Measurements from ENCODE around the gene NFIB. TPM values are rescaled to one million over a fixed set of nuclear protein-coding genes. Genes with fewer than 3 reads are reported as not detected.

The NFIB gene
- total and polyA plus RNA-seq, 2 donors from 2014 or later, result 15.6 to 112 TPM

DNA sequence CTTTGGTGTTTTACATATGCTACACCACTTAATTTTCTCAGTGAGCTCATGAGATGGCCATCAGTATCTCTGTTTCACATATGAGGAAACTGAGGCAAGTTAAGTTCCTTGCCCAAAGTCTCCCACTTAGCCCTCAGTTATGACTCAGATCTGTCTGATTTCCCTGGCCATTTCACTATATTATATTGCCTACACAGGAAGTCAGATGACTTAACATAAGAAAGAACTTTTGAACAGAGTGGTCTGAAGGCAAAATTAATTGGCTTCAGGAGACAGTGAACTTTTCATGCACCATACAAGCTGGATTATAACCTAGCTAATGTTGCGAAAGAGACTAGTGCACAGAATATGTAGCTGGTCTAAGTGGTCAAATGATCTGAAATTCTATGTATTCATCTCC lies 221.6 kb downstream of the NFIB start:
- peaks cover 0 to 4% (median 0%) of the 10 kb centered on the region in 3 donors for H3K36me3 ChIP-seq (ENCODE audit: control insufficient read depth in 2 of 3, insufficient read depth in 3 of 3, low read length in 3 of 3)
- no peak for FAIRE-seq

DNA sequence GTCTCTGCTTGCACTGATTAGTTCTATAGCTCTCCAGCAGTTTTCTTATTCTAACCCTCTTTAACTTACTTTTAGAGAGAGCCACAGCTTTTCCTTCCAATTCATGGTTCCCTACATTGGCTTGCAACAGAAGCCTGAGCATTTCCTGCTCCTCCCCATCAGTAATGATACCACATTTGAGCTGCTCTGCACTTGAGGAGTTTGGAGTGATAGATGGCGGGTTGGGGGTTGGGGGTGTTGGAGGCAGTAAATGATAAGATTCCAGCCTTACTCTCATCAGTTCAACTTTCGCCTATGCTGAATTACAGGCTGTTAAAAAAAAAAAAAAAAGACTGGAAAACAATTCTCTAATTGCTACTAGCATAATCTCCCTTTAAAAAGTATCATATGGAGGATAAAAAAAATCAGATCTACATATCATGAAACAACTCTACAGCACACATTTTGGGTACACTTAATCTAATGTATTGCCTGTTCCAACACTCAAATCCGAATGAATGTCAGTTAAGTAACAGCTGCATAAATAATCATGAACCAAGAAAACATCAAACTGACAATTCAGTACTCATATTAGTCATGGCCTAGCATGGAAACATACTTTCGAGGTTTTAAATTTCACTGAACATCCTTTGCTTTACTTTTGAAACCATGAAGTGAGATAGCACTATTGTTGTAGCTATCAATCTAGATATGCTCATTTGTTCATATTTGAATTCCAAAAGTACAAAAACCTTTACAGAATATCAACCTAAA lies 224.7 kb downstream of the NFIB start:
- Histone ChIP-seq H3K36me3 (ENCODE audit: control insufficient read depth in 2 of 3, insufficient read depth in 3 of 3, low read length in 3 of 3) (peaks cover 0 to 4% (median 0%) of the 10 kb centered on the region in 3 donors), H3K9me3 (ENCODE audit: control insufficient read depth in 2 of 3, insufficient read depth in 1 of 3, low read length in 3 of 3) (no peaks in the 10 kb centered on the region), H3K9ac (ENCODE audit: low read length in 3 of 3) (no peak overlapping the region), H3K4me1 (ENCODE audit: control insufficient read depth in 2 of 3, insufficient read depth in 2 of 3, low read depth in 1 of 3, low read length in 3 of 3) (no peaks in the 10 kb centered on the region), H3K27ac (ENCODE audit: low read depth in 2 of 2, low read length in 2 of 2) (no peak overlapping the region), H3K27me3 (ENCODE audit: control insufficient read depth, insufficient read depth, low read length) (no peaks in the 10 kb centered on the region), H3K4me3 (ENCODE audit: low read length in 3 of 3) (no peak overlapping the region)
- intact Hi-C loops (cut with DNase I), result no loop called here
- DNase-seq (no peak), FAIRE-seq (no peak)
- TF ChIP-seq, protein P1, sequence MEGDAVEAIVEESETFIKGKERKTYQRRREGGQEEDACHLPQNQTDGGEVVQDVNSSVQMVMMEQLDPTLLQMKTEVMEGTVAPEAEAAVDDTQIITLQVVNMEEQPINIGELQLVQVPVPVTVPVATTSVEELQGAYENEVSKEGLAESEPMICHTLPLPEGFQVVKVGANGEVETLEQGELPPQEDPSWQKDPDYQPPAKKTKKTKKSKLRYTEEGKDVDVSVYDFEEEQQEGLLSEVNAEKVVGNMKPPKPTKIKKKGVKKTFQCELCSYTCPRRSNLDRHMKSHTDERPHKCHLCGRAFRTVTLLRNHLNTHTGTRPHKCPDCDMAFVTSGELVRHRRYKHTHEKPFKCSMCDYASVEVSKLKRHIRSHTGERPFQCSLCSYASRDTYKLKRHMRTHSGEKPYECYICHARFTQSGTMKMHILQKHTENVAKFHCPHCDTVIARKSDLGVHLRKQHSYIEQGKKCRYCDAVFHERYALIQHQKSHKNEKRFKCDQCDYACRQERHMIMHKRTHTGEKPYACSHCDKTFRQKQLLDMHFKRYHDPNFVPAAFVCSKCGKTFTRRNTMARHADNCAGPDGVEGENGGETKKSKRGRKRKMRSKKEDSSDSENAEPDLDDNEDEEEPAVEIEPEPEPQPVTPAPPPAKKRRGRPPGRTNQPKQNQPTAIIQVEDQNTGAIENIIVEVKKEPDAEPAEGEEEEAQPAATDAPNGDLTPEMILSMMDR (IDR thresholded peaks at IDR 0.05; ENCODE audit: borderline replicate concordance, extremely low read depth, insufficient read depth), result no peak

More for the DNA sequence above, 221.6 kb downstream of the NFIB start:
- DNase-seq, result no peak
- Histone ChIP-seq H3K9me3 (ENCODE audit: control insufficient read depth in 2 of 3, insufficient read depth in 1 of 3, low read length in 3 of 3) (no peaks in the 10 kb centered on the region), H3K4me1 (ENCODE audit: control insufficient read depth in 2 of 3, insufficient read depth in 2 of 3, low read depth in 1 of 3, low read length in 3 of 3) (peaks cover 2 to 3% (median 3%) of the 10 kb centered on the region in 3 donors), H3K27ac (ENCODE audit: low read depth in 2 of 2, low read length in 2 of 2) (no peak overlapping the region), H3K9ac (ENCODE audit: low read length in 3 of 3) (no peak overlapping the region), H3K4me3 (ENCODE audit: low read length in 3 of 3) (no peak overlapping the region), H3K27me3 (ENCODE audit: control insufficient read depth, insufficient read depth, low read length) (no peaks in the 10 kb centered on the region)
- TF ChIP-seq, protein P1 (IDR thresholded peaks at IDR 0.05; ENCODE audit: borderline replicate concordance, extremely low read depth, insufficient read depth), result no peak
- intact Hi-C loops (cut with DNase I), result no loop called here

DNA sequence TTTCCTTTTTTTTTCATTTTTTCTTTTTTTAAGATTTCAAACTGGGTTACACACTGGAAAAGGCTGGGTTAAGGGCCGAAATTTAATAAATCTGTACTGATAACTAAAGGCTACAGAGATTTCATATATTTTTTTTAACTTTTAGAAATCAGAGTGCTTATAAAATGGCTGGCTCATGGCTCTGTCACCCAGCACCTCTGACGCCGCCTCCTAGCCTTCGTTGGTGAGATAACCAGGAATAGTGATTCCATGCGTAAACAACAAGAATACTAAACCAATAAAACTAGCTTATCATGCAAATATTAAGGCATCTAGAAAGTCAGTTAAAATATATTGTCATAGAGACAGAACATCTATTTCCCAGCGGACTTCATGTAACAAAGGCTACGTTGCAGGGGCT lies 226.4 kb downstream of the NFIB start:
- FAIRE-seq (no peak), DNase-seq (no peak)
- intact Hi-C loops (cut with DNase I), result no loop called here
- H3K27ac ChIP-seq (ENCODE audit: low read depth in 2 of 2, low read length in 2 of 2), result no peak overlapping the region
- H3K4me1 ChIP-seq (ENCODE audit: control insufficient read depth in 2 of 3, insufficient read depth in 2 of 3, low read depth in 1 of 3, low read length in 3 of 3), result peaks cover 0 to 2% (median 0%) of the 10 kb centered on the region in 3 donors
- no peak overlapping the region for H3K4me3 ChIP-seq (ENCODE audit: low read length in 3 of 3)
- no peaks in the 10 kb centered on the region for H3K27me3 ChIP-seq (ENCODE audit: control insufficient read depth, insufficient read depth, low read length)
- peaks cover 0 to 4% (median 0%) of the 10 kb centered on the region in 3 donors for H3K36me3 ChIP-seq (ENCODE audit: control insufficient read depth in 2 of 3, insufficient read depth in 3 of 3, low read length in 3 of 3)
- H3K9ac ChIP-seq (ENCODE audit: low read length in 3 of 3), result no peak overlapping the region
- no peaks in the 10 kb centered on the region for H3K9me3 ChIP-seq (ENCODE audit: control insufficient read depth in 2 of 3, insufficient read depth in 1 of 3, low read length in 3 of 3)
- TF ChIP-seq, protein P1 (IDR thresholded peaks at IDR 0.05; ENCODE audit: borderline replicate concordance, extremely low read depth, insufficient read depth), result no peak

Data from kidney (tissue), 14 donors.